ENCODE results near the gene ALMS1. TPM values are rescaled to one million over a fixed set of nuclear protein-coding genes. Genes with fewer than 3 reads are reported as not detected.

The ALMS1 gene
- total and polyA plus RNA-seq, 2 of the 8 experiments (the other 6 are each of a cell fraction or from before 2014, with no cell fraction given), result 21.8 to 45.6 TPM

DNA sequence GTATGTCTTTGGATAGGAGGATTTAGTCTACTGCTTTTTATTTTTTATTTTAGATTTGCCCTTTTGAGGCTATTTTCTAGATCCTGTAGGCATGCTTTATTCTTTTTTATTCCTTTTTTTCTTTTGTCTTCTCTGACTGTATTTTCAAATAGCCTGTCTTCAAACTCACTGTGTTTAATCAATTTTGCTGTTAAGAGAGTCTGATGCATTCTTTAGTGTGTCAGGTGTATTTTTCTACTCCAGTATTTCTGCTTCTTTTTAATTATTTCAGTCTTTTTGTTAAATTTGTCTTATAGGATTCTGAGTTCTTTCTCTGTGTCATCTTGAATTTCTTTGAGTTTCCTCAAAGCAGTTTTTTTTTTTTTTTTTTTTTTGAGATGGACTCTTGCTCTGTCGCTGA, 143.1 kb downstream of the ALMS1 start:
- Histone ChIP-seq H3K27ac (ENCODE audit: low read depth, low read length) (no peak overlapping the region), H2AFZ (ENCODE audit: low read length) (no peak overlapping the region), H3K18ac (ENCODE audit: extremely low read depth, low read length) (no peak overlapping the region), H3K9ac (replicated peaks in 1 of 4; ENCODE audit: extremely low read depth in 1 of 4, low read depth in 3 of 4, low read length in 3 of 4) (no peak overlapping the region), H2BK15ac (ENCODE audit: low read length) (no peak overlapping the region), H3K23me2 (ENCODE audit: low read depth, low read length) (no peaks in the 10 kb centered on the region), H3K4me2 (ENCODE audit: insufficient read depth in 1 of 2, low read depth in 2 of 2, low read length in 2 of 2) (no peak overlapping the region), H3K79me1 (ENCODE audit: low read depth, low read length) (no peaks in the 10 kb centered on the region), H3K4ac (replicated peaks; ENCODE audit: insufficient read length, low read depth, low read length) (no peak overlapping the region), H3K14ac (ENCODE audit: insufficient read length) (no peak overlapping the region), H3K56ac (replicated peaks; ENCODE audit: insufficient read length, low read depth, low read length) (no peak overlapping the region), H3K9me3 (ENCODE audit: insufficient read depth in 2 of 2, low read depth in 1 of 2, low read length in 1 of 2) (peaks cover 21 to 31% of the 10 kb centered on the region in 2 experiments), H3K4me1 (replicated peaks in 1 of 4; ENCODE audit: control insufficient read depth in 3 of 4, insufficient read depth in 4 of 4, low read length in 3 of 4) (no peaks in the 10 kb centered on the region), H2BK120ac (replicated peaks; ENCODE audit: low read depth, low read length) (no peak overlapping the region), H4K20me1 (replicated peaks in 1 of 2; ENCODE audit: control insufficient read depth in 1 of 2, insufficient read depth in 2 of 2, low read length in 2 of 2) (no peaks in the 10 kb centered on the region), H3K79me2 (ENCODE audit: control insufficient read depth in 1 of 2, insufficient read depth in 2 of 2, low read length in 2 of 2) (no peaks in the 10 kb centered on the region), H3K27me3 (replicated peaks in 1 of 4; ENCODE audit: control insufficient read depth in 3 of 4, extremely low read depth in 1 of 4, insufficient read depth in 3 of 4, low read length in 3 of 4) (no peaks in the 10 kb centered on the region), H3K4me3 (ENCODE audit: extremely low read depth in 1 of 4, insufficient read depth in 2 of 4, low read depth in 3 of 4, low read length in 4 of 4) (no peak overlapping the region), H4K5ac (ENCODE audit: insufficient read length, low read depth, low read length) (no peak overlapping the region), H4K91ac (replicated peaks; ENCODE audit: insufficient read length, low read length) (no peak overlapping the region), H2BK12ac (ENCODE audit: low read depth, low read length) (no peak overlapping the region), H2AK5ac (ENCODE audit: low read depth, low read length) (no peak overlapping the region), H4K8ac (ENCODE audit: extremely low read depth, insufficient read depth, low read length) (no peak overlapping the region), H3K23ac (ENCODE audit: insufficient read length) (no peak overlapping the region), H3K36me3 (ENCODE audit: control insufficient read depth in 2 of 4, insufficient read depth in 4 of 4, low read length in 3 of 4) (peaks cover 0 to 38% (median 7%) of the 10 kb centered on the region in 4 experiments; a peak in 4 of 8 replicates), H2BK20ac (ENCODE audit: low read length) (no peak overlapping the region), H2BK5ac (ENCODE audit: low read depth, low read length) (no peak overlapping the region)
- WGBS, 2 experiments (ENCODE audit: extremely low coverage in 1 of 2, insufficient coverage in 1 of 2, insufficient read length in 1 of 2, insufficient replicate concordance in 2 of 2, low coverage in 1 of 2, low lambda C conversion rate in 2 of 2, missing lambda C conversion rate in 1 of 2), result 100% methylated on average over 1 of the region's 1 CpG; no CpG with 5 or more reads in 1 of the 2 experiments
- POLR2A ChIA-PET (ENCODE audit: partially characterized antibody), result no interaction called here
- CTCF ChIA-PET (ENCODE audit: partially characterized antibody), result interaction anchor here (0.8 kb wide), 1 partner anchor 9 kb away, joined by 3 read pairs; no protein-coding TSS in a partner anchor
- DNase-seq (ENCODE audit: low read depth in 1 of 2, low spot score in 2 of 2) (no peak), FAIRE-seq (no peak)
